DND-41 (cell line): ENCODE measurements around the gene TCP11.

ENCODE experiments used
- ATAC-seq: fragments of 200-7000 bp; cut with Tn5 transposase; 3 replicates; pipeline ENCODE4 v1.9.1; 2021; ENCODE audit warnings: low read depth; ENCODE audit not compliant: insufficient read depth
- DNase-seq: peaks from one replicate; pipeline ENCODE4 v3.0.0-alpha.2; 2020
- H2AFZ ChIP-seq: 2 replicates; pipeline ENCODE4 v1.6.0; 2012; ENCODE audit warnings: low read depth, low read length
- H3K27ac ChIP-seq: 2 replicates; pipeline ENCODE4 v1.5.1; 2012; ENCODE audit warnings: low read length, inconsistent platforms
- H3K27me3 ChIP-seq: fragments of 200-600 bp; sonication (generic); 2 replicates; pipeline ENCODE4 v1.6.0; 2012; ENCODE audit warnings: low read length, mild to moderate bottlenecking, inconsistent platforms; ENCODE audit not compliant: insufficient read depth, poor library complexity
- H3K36me3 ChIP-seq: 2 replicates; pipeline ENCODE4 v1.5.1; 2012; ENCODE audit warnings: low read length, inconsistent platforms; ENCODE audit not compliant: insufficient read depth
- H3K4me1 ChIP-seq: 2 replicates; pipeline ENCODE4 v1.5.1; 2012; ENCODE audit warnings: mild to moderate bottlenecking, low read length; ENCODE audit not compliant: insufficient read depth
- H3K4me2 ChIP-seq: 2 replicates; pipeline ENCODE4 v1.6.0; 2012; ENCODE audit warnings: mild to moderate bottlenecking, moderate library complexity, low read length, inconsistent platforms; ENCODE audit not compliant: insufficient read depth
- H3K4me3 ChIP-seq, 2 experiments: fragments of 200-600 bp in 1 of 2; shearing (Covaris generic) in 1 of 2; 2 replicates each; pipeline ENCODE4 v1.5.1; 2012 to 2016; ENCODE audit warnings: inconsistent platforms in 2 of 2, low read length in 2 of 2, mild to moderate bottlenecking in 2 of 2, low read depth in 1 of 2, moderate library complexity in 1 of 2
- H3K79me2 ChIP-seq: 2 replicates; pipeline ENCODE4 v1.6.0; 2012; ENCODE audit warnings: low read length, inconsistent platforms; ENCODE audit not compliant: insufficient read depth
- H3K9ac ChIP-seq: 2 replicates; pipeline ENCODE4 v1.6.0; 2012; ENCODE audit warnings: low read depth, mild to moderate bottlenecking, inconsistent platforms, low read length, moderate library complexity
- H3K9me3 ChIP-seq: 2 replicates; pipeline ENCODE4 v1.5.1; 2012; ENCODE audit warnings: low read length, moderate library complexity, mild to moderate bottlenecking, inconsistent platforms; ENCODE audit not compliant: insufficient read depth, severe bottlenecking
- H4K20me1 ChIP-seq: 2 replicates; pipeline ENCODE4 v1.6.0; 2012; ENCODE audit warnings: low read length; ENCODE audit not compliant: insufficient read depth
- CTCF ChIP-seq: IDR thresholded peaks from 2 replicates; pipeline ENCODE4 v1.5.1; 2012; ENCODE audit warnings: borderline replicate concordance, low read length, moderate library complexity, mild to moderate bottlenecking; ENCODE audit not compliant: poor library complexity, severe bottlenecking; ENCODE audit errors: extremely low read depth
- EZH2 ChIP-seq: IDR thresholded peaks from 3 replicates; pipeline ENCODE4 v1.6.1; 2012; ENCODE audit warnings: borderline replicate concordance, low read depth, mild to moderate bottlenecking, moderate library complexity, low read length, inconsistent platforms; ENCODE audit not compliant: severe bottlenecking

TCP11 gene

GRCh38 chr6:35086282-35086632 is 54.9 kb downstream of the TCP11 start:
- Histone ChIP-seq H4K20me1 (no peaks in the 10 kb centered on the region; the same call in none of the 2 replicates), H3K4me1 (no peaks in the 10 kb centered on the region), H3K79me2 (no peaks in the 10 kb centered on the region), H3K9ac (no peak overlapping the region), H2AFZ (no peak overlapping the region), H3K4me2 (no peak overlapping the region), H3K4me3 (no peak overlapping the region), H3K9me3 (no peaks in the 10 kb centered on the region), H3K36me3 (peaks cover 34% of the 10 kb centered on the region), H3K27me3 (no peaks in the 10 kb centered on the region), H3K27ac (no peak overlapping the region)
- no peak for TF ChIP-seq EZH2
- no peak for TF ChIP-seq CTCF
- no peak for ATAC-seq
- no peak for DNase-seq

DNA sequence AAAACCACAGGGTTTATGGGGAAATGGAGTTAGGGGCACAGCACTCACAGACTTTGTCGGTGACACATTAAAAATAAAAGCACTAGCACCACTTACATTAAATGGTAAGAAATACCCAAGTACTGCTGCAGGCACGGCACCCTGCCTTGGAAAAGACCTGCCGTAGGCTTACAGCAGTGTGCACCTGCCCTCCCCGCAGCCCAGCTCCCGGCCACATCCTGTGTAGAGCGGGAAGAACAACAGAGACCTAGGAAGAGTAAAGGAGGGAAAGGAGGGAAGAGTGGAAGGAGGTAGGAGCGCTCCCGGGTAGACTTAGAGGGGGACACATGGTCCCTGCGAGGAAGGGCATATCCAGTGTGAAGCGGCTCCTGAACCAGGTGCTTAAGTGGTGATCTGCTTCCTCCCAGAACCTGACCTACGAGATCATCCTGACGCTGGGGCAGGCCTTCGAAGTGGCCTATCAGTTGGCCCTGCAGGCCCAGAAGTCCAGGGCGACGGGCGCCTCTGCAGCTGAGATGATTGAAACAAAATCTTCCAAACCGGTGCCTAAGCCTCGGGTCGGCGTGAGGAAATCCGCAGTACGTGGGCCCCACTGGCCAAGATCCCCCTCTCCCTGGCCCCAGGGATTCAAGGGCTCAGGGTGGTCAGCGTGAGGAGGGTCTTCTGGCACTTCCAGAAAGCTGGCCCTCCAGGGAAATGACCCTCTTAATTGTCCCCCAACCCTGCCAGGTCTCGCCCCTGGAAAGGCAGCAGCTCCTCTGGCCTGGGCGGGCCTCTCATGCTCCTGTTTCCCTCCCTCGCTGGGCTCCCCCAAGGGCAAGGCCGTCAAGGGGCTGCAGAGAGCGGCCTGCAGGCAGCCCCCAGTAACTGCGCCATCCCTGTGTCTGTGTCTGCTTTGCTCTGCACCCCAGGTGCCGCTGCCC is 55.5 kb downstream of the TCP11 start:
- Histone ChIP-seq H2AFZ (no peak overlapping the region), H3K36me3 (peaks cover 34% of the 10 kb centered on the region), H3K79me2 (no peaks in the 10 kb centered on the region), H3K4me3 (no peak overlapping the region), H3K27me3 (no peaks in the 10 kb centered on the region), H3K27ac (no peak overlapping the region), H3K4me2 (no peak overlapping the region), H3K4me1 (no peaks in the 10 kb centered on the region), H3K9me3 (no peaks in the 10 kb centered on the region), H4K20me1 (no peaks in the 10 kb centered on the region; the same call in 1 of the 2 replicates), H3K9ac (no peak overlapping the region)
- ATAC-seq (no peak), DNase-seq (peak; percentile 0)
- no peak for TF ChIP-seq EZH2
- TF ChIP-seq CTCF = no peak

GRCh38 chr6:35084511-35085203 is 56.5 kb downstream of the TCP11 start:
- Histone ChIP-seq H3K27me3 (no peaks in the 10 kb centered on the region), H3K79me2 (no peaks in the 10 kb centered on the region), H3K4me1 (no peaks in the 10 kb centered on the region), H2AFZ (no peak overlapping the region), H3K4me3 (no peak overlapping the region), H3K9me3 (no peaks in the 10 kb centered on the region), H3K27ac (no peak overlapping the region), H3K9ac (no peak overlapping the region), H3K4me2 (no peak overlapping the region), H3K36me3 (peaks cover 34% of the 10 kb centered on the region), H4K20me1 (no peaks in the 10 kb centered on the region; the same call in 1 of the 2 replicates)
- no peak for ATAC-seq
- DNase-seq = no peak
- TF ChIP-seq EZH2 = no peak
- no peak for TF ChIP-seq CTCF
